HepG2 (cell line): Measurements from ENCODE around the gene SERTAD3. TPM values are rescaled to one million over a fixed set of nuclear protein-coding genes. Genes with fewer than 3 reads are reported as not detected.
A peak's percentile ranks its signal among the peaks of the same experiment; 100 is the strongest.

ENCODE experiments used
- CCDC6 ChIP-seq: sonication (generic); formaldehyde crosslinking; IDR thresholded peaks from 2 replicates; pipeline ENCODE4 v1.8.1; 2022; ENCODE audit warnings: mild to moderate bottlenecking, missing genetic modification reagents, moderate library complexity
- CEBPB ChIP-seq: IDR thresholded peaks from 2 replicates; pipeline ENCODE4 v1.6.1; 2011; ENCODE audit warnings: low read depth, low read length, improper control_type of control experiment, borderline replicate concordance
- CSRNP1 ChIP-seq: sonication (generic); formaldehyde crosslinking; IDR thresholded peaks from 2 replicates; pipeline ENCODE4 v1.8.1; 2023; ENCODE audit warnings: mild to moderate bottlenecking, missing genetic modification reagents
- DRAP1 ChIP-seq: IDR thresholded peaks from 2 replicates; pipeline ENCODE4 v1.6.1; 2016; ENCODE audit warnings: missing genetic modification reagents, missing compliant biosample characterization
- ELF3 ChIP-seq: IDR thresholded peaks from 2 replicates; pipeline ENCODE4 v1.6.1; 2016; ENCODE audit warnings: missing genetic modification reagents, missing compliant biosample characterization
- KAT2B ChIP-seq: fragments of 150-350 bp; IDR thresholded peaks from 2 replicates; pipeline ENCODE4 v1.6.1; 2014; ENCODE audit warnings: low read depth, low read length, borderline replicate concordance
- MED1 ChIP-seq: sonication (generic); formaldehyde crosslinking; IDR thresholded peaks from 2 replicates; pipeline ENCODE4 v1.4.0; 2020; ENCODE audit warnings: missing genetic modification reagents
- MXD1 ChIP-seq: sonication (generic); formaldehyde crosslinking; IDR thresholded peaks from 2 replicates; pipeline ENCODE4 v1.4.0; 2020; ENCODE audit warnings: mild to moderate bottlenecking, missing genetic modification reagents
- RXRA ChIP-seq: sonication (generic); formaldehyde crosslinking; IDR thresholded peaks from 2 replicates; pipeline ENCODE4 v1.5.1; 2020; ENCODE audit warnings: missing genetic modification reagents
- TEF ChIP-seq: sonication (generic); formaldehyde crosslinking; IDR thresholded peaks from 2 replicates; pipeline ENCODE4 v1.5.0; 2020; ENCODE audit warnings: missing genetic modification reagents
- ZFY ChIP-seq: sonication (generic); formaldehyde crosslinking; IDR thresholded peaks from 2 replicates; pipeline ENCODE4 v1.4.0; 2020; ENCODE audit warnings: missing genetic modification reagents
- ZNF644 ChIP-seq: IDR thresholded peaks from 2 replicates; pipeline ENCODE4 v1.6.1; 2016; ENCODE audit warnings: low read depth
- polyA plus RNA-seq, 8 experiments: library from polyadenylated mRNA; depleted of rRNA in 3 of 8; stranded (reverse) in 7 of 8; unstranded in 1 of 8; fragments of >200 nt; fragmentation: Illumina TruSeq in 4 of 8; extraction: Trizol in 4 of 8; gene quantifications; 2 replicates each; pipeline versions ENCODE4 v1.2.1 to v1.2.3, GENCODE V29; 2011 to 2016; ENCODE audit warnings: low read depth in 4 of 8, missing spikeins in 1 of 8, mixed read lengths in 1 of 8; ENCODE audit not compliant: insufficient read depth in 1 of 8
- total RNA-seq, 5 experiments: library from RNA; depleted of rRNA; stranded (reverse); fragments of >200 nt; fragmentation: Illumina TruSeq; extraction: Trizol; gene quantifications; 2 replicates each; pipeline ENCODE4 v1.2.3, GENCODE V29; 2016; ENCODE audit warnings: low read depth in 1 of 5
- TF ChIP-seq, protein P1 (sequence below): sonication (generic); formaldehyde crosslinking; IDR thresholded peaks from 2 replicates; pipeline ENCODE4 v1.5.1; 2020; ENCODE audit warnings: mild to moderate bottlenecking, moderate library complexity, missing genetic modification reagents

Gene SERTAD3
- total and polyA plus RNA-seq, 2 of the 13 experiments (the other 11 are each of a cell fraction or from before 2014, with no cell fraction given), result 9.6 to 16.9 TPM

GRCh38 chr19:40420766-40421765 is 23.1 kb downstream of the SERTAD3 start (continued):
- TF ChIP-seq TEF, result no peak
- TF ChIP-seq KAT2B, result no peak
- TF ChIP-seq CCDC6 (CRISPR knock-in tag), result peak; percentile 88
- peak; percentile 69; the same call in 1 of the 2 replicates for TF ChIP-seq CSRNP1 (CRISPR knock-in tag)
- peak; percentile 47 for TF ChIP-seq DRAP1 (CRISPR knock-in tag)
- TF ChIP-seq, protein P1, sequence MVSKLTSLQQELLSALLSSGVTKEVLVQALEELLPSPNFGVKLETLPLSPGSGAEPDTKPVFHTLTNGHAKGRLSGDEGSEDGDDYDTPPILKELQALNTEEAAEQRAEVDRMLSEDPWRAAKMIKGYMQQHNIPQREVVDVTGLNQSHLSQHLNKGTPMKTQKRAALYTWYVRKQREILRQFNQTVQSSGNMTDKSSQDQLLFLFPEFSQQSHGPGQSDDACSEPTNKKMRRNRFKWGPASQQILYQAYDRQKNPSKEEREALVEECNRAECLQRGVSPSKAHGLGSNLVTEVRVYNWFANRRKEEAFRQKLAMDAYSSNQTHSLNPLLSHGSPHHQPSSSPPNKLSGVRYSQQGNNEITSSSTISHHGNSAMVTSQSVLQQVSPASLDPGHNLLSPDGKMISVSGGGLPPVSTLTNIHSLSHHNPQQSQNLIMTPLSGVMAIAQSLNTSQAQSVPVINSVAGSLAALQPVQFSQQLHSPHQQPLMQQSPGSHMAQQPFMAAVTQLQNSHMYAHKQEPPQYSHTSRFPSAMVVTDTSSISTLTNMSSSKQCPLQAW (CRISPR knock-in tag), result peak; percentile 49; the same call in 1 of the 2 replicates
- no peak for TF ChIP-seq CEBPB
- TF ChIP-seq ZFY (CRISPR knock-in tag), result peak; percentile 95
- peak; percentile 74 for TF ChIP-seq MED1
- TF ChIP-seq MXD1 (CRISPR knock-in tag), result peak; percentile 89
- peak; percentile 79 for TF ChIP-seq RXRA (CRISPR knock-in tag)
- TF ChIP-seq ZNF644, result no peak
- TF ChIP-seq ELF3 (CRISPR knock-in tag), result peak; percentile 64
